GM12878 (cell line): ENCODE data around the gene GLB1L3. TPM values are rescaled to one million over a fixed set of nuclear protein-coding genes. Genes with fewer than 3 reads are reported as not detected.

Experiments
- ATAC-seq: fragments of 200-7000 bp; cut with Tn5 transposase; 3 replicates; pipeline ENCODE4 v1.9.1; 2020; ENCODE audit warnings: mild to moderate bottlenecking, moderate library complexity
- BruUV-seq: library from RNA; stranded (reverse); fragments of 400-500 nt; replicated peaks from 2 replicates; lab custom pipeline; 2021; lab: Mats Ljungman, UMichigan
- CTCF ChIA-PET: fragments of 300-600 bp; sonication (Branson Sonifier 250); formaldehyde crosslinking; extraction: SDS; loops from one replicate; lab custom pipeline; 2021; ENCODE audit warnings: inconsistent platforms; lab: Yijun Ruan, JAX
- POLR2A ChIA-PET: fragments of 350-600 bp; formaldehyde crosslinking; extraction: SDS; loops from one replicate; lab custom pipeline; 2021; ENCODE audit warnings: inconsistent platforms; lab: Charles Lee
- RAD21 ChIA-PET: fragments of 300-600 bp; sonication (Branson Sonifier 250); formaldehyde crosslinking; loops from one replicate; lab custom pipeline; 2023; ENCODE audit warnings: antibody characterized with exemption; ENCODE audit not compliant: unreplicated experiment; lab: Charles Lee
- SMC1A ChIA-PET: fragments of 300-600 bp; sonication (Branson Sonifier 250); formaldehyde crosslinking; loops from one replicate; lab custom pipeline; 2023; ENCODE audit not compliant: unreplicated experiment, uncharacterized antibody; lab: Charles Lee
- DNase-seq: peaks from one replicate; pipeline ENCODE4 v3.0.0-alpha.2; 2011; ENCODE audit warnings: low read depth, low spot score
- FAIRE-seq: peaks from 3 replicates; lab custom pipeline; 2011; peaks lifted over from hg19 to GRCh38; lab: Jason Lieb, UNC
- H2AFZ ChIP-seq: 2 replicates; pipeline ENCODE4 v1.6.0; 2011; ENCODE audit warnings: low read depth, low read length, control low read depth; ENCODE audit not compliant: control insufficient read depth
- H3K27ac ChIP-seq: 2 replicates; pipeline ENCODE4 v1.5.1; 2011; ENCODE audit warnings: control low read depth; ENCODE audit not compliant: control insufficient read depth, insufficient read depth
- H3K27me3 ChIP-seq, 2 experiments: replicated peaks in 1 of 2; 2 replicates each; pipeline versions ENCODE4 v1.6.0 to v1.6.1; 2011; ENCODE audit warnings: low read length in 1 of 2; ENCODE audit not compliant: control insufficient read depth in 2 of 2, insufficient read depth in 2 of 2
- H3K36me3 ChIP-seq, 2 experiments: 2 replicates each; pipeline ENCODE4 v1.5.1; 2011; ENCODE audit warnings: low read length in 1 of 2; ENCODE audit not compliant: control insufficient read depth in 2 of 2, insufficient read depth in 2 of 2
- H3K4me1 ChIP-seq: 2 replicates; pipeline ENCODE4 v1.6.1; 2011; ENCODE audit warnings: mild to moderate bottlenecking, low read length, moderate library complexity, mixed read lengths; ENCODE audit not compliant: control insufficient read depth, insufficient read depth
- H3K4me2 ChIP-seq: 2 replicates; pipeline ENCODE4 v1.6.0; 2011; ENCODE audit warnings: control low read depth; ENCODE audit not compliant: control insufficient read depth, insufficient read depth
- H3K4me3 ChIP-seq: fragments of 200-600 bp; sonication (generic); 2 replicates; pipeline ENCODE4 v1.5.1; 2016
- H3K79me2 ChIP-seq: 2 replicates; pipeline ENCODE4 v1.6.0; 2011; ENCODE audit warnings: low read length; ENCODE audit not compliant: control insufficient read depth, insufficient read depth
- H3K9ac ChIP-seq: 2 replicates; pipeline ENCODE4 v1.8.0; 2011; ENCODE audit warnings: low read length, control low read depth, mixed read lengths; ENCODE audit not compliant: control insufficient read depth, insufficient read depth
- H3K9me3 ChIP-seq: replicated peaks from 3 replicates; pipeline ENCODE4 v1.5.1; 2011; ENCODE audit warnings: mild to moderate bottlenecking, low read length; ENCODE audit not compliant: control insufficient read depth, insufficient read depth
- H4K20me1 ChIP-seq: 2 replicates; pipeline ENCODE4 v1.6.0; 2011; ENCODE audit not compliant: control insufficient read depth, insufficient read depth
- ATF7 ChIP-seq: fragments of 450-650 bp; IDR thresholded peaks from 2 replicates; pipeline ENCODE4 v1.6.1; 2016; ENCODE audit warnings: low read depth, mild to moderate bottlenecking
- CBFB ChIP-seq: IDR thresholded peaks from 2 replicates; pipeline ENCODE4 v1.6.1; 2016; ENCODE audit warnings: antibody characterized with exemption, low read depth
- CREM ChIP-seq: IDR thresholded peaks from 2 replicates; pipeline ENCODE4 v1.6.1; 2014; ENCODE audit warnings: antibody characterized with exemption, low read depth
- ESRRA ChIP-seq: IDR thresholded peaks from 2 replicates; pipeline ENCODE4 v1.6.1; 2012; ENCODE audit warnings: mild to moderate bottlenecking, low read length, improper control_type of control experiment
- EZH2 ChIP-seq: IDR thresholded peaks from 2 replicates; pipeline ENCODE4 v1.6.1; 2012; ENCODE audit warnings: low read depth, mild to moderate bottlenecking, control low read depth, inconsistent platforms, low read length, borderline replicate concordance; ENCODE audit not compliant: control insufficient read depth
- FOS ChIP-seq: IDR thresholded peaks from 3 replicates; pipeline ENCODE4 v1.6.1; 2011; ENCODE audit warnings: borderline replicate concordance; ENCODE audit not compliant: insufficient read length; ENCODE audit errors: extremely low read depth
- IRF4 ChIP-seq: IDR thresholded peaks from 2 replicates; pipeline ENCODE4 v1.6.1; 2011; ENCODE audit warnings: low read depth, low read length
- NFYA ChIP-seq: IDR thresholded peaks from 2 replicates; pipeline ENCODE4 v1.6.1; 2011; ENCODE audit warnings: low read depth, mild to moderate bottlenecking, low read length, improper control_type of control experiment, borderline replicate concordance
- NKRF ChIP-seq: fragments of 450-650 bp; conservative IDR thresholded peaks from 2 replicates; pipeline ENCODE4 v1.6.1; 2017; ENCODE audit warnings: mild to moderate bottlenecking, moderate library complexity
- NR2C1 ChIP-seq: fragments of 450-650 bp; IDR thresholded peaks from 2 replicates; pipeline ENCODE4 v1.6.1; 2017; ENCODE audit warnings: antibody characterized with exemption, mild to moderate bottlenecking, moderate library complexity
- NR2F1 ChIP-seq: fragments of 450-650 bp; conservative IDR thresholded peaks from 2 replicates; pipeline ENCODE4 v1.6.1; 2017; ENCODE audit warnings: mild to moderate bottlenecking
- POU2F2 ChIP-seq: IDR thresholded peaks from 3 replicates; pipeline ENCODE4 v1.6.1; 2011; ENCODE audit warnings: low read depth, mild to moderate bottlenecking, low read length, borderline replicate concordance
- SMC3 ChIP-seq: IDR thresholded peaks from 2 replicates; pipeline ENCODE4 v1.6.1; 2011; ENCODE audit warnings: low read length, improper control_type of control experiment, borderline replicate concordance
- STAT3 ChIP-seq: IDR thresholded peaks from 2 replicates; pipeline ENCODE4 v1.6.1; 2011; ENCODE audit warnings: low read depth, low read length, improper control_type of control experiment
- TAF1 ChIP-seq: IDR thresholded peaks from 2 replicates; pipeline ENCODE4 v1.6.1; 2011; ENCODE audit warnings: mild to moderate bottlenecking, low read depth, low read length, borderline replicate concordance
- TCF7 ChIP-seq: IDR thresholded peaks from 2 replicates; pipeline ENCODE4 v1.6.1; 2014; ENCODE audit warnings: antibody characterized with exemption, borderline replicate concordance
- ZBTB33 ChIP-seq: fragments of 450-650 bp; IDR thresholded peaks from 2 replicates; pipeline ENCODE4 v1.6.1; 2017; ENCODE audit warnings: mild to moderate bottlenecking
- ZNF622 ChIP-seq: fragments of 450-650 bp; IDR thresholded peaks from 2 replicates; pipeline ENCODE4 v1.6.1; 2017; ENCODE audit warnings: mild to moderate bottlenecking, inconsistent platforms
- WGBS: methylation state at CpG from one replicate; pipeline ENCODE4 v1.1.6; 2016; ENCODE audit warnings: low lambda C conversion rate; ENCODE audit not compliant: insufficient replicate concordance, insufficient coverage; ENCODE audit errors: missing lambda C conversion rate; 5-methylcytosine and 5-hydroxymethylcytosine counted together
- in situ Hi-C: fragments of 300-500 bp; cut with MboI; formaldehyde crosslinking; loops from 9 replicates; pipeline ENCODE4 v1.14.3; 2018; ENCODE audit warnings: mixed read lengths
- intact Hi-C: fragments of 100-400 bp; cut with micrococcal nuclease; formaldehyde crosslinking; loops from one replicate; pipeline ENCODE4 v1.14.2; 2022; ENCODE audit not compliant: unreplicated experiment
- polyA plus RNA-seq, 11 experiments: library from polyadenylated mRNA; depleted of rRNA in 4 of 11; unstranded in 6 of 11; stranded (reverse) in 5 of 11; fragments of >200 nt; fragmentation: Nextera tagmentation in 4 of 11; fragmentation: Illumina TruSeq in 1 of 11; extraction: Ambion mirVana in 4 of 11; extraction: Trizol in 1 of 11; gene quantifications; 1 replicate in 1 of 11; 2 replicates in 10 of 11; pipeline versions ENCODE4 v1.2.1 to v1.2.3, GENCODE V29; 2011 to 2016; ENCODE audit warnings: inconsistent platforms in 2 of 11, missing spikeins in 2 of 11, low read depth in 1 of 11
- total RNA-seq, 4 experiments: library from RNA; depleted of rRNA in 3 of 4; stranded (reverse); fragments of >200 nt in 3 of 4; fragmentation: Illumina TruSeq in 1 of 4; extraction: Trizol in 1 of 4; gene quantifications; 2 replicates each; pipeline versions ENCODE4 v1.2.1 to v1.2.3, GENCODE V29; 2013 to 2021
- TF ChIP-seq, protein P1 (sequence below): IDR thresholded peaks from 2 replicates; pipeline ENCODE4 v1.6.1; 2011; ENCODE audit warnings: low read depth, mild to moderate bottlenecking, low read length, moderate library complexity, borderline replicate concordance; ENCODE audit errors: extremely low read depth

The GLB1L3 gene
- total and polyA plus RNA-seq, 10 of the 15 experiments (the other 5 are each of a cell fraction or from before 2014, with no cell fraction given) = 0.53 to 2.9 (median 1.9) TPM; not detected in 1

DNA sequence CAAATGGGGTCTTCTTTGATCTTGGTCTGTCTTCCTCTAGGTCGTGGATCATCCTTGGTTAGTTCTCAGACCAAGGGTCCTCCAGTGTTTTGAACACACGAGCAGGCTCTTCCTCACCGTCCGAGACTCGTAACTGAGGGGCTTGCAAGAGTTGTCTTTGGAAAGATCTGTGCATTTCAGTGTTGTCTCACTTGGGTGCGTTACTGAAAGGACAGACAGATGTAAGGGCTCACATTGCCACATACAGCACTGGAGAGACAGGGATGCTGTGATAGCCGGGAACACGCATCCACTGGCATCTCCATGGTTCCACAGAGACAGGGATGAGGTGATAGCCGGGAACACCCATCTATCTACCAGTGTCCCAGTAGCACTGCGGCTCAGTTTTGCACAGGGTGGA is 71.3 kb downstream of the GLB1L3 start:
- in situ Hi-C loops (no loop called here), intact Hi-C loops (no loop called here)
- no peaks in the 10 kb centered on the region; a peak in 2 of 4 replicates for H3K27me3 ChIP-seq
- no peak overlapping the region for H3K9ac ChIP-seq
- peaks cover 16% of the 10 kb centered on the region for H3K4me1 ChIP-seq
- 73% methylated on average over 10 of the region's 10 CpGs for WGBS
- ATAC-seq (no peak), FAIRE-seq (no peak), DNase-seq (no peak)
- no peaks in the 10 kb centered on the region for H3K9me3 ChIP-seq
- no TSS peak for BruUV-seq
- H2AFZ ChIP-seq = no peak overlapping the region
- CTCF ChIA-PET = no interaction called here
- H4K20me1 ChIP-seq = no peaks in the 10 kb centered on the region; the same call in 1 of the 2 replicates
- POLR2A ChIA-PET = no interaction called here
- H3K36me3 ChIP-seq = no peaks in the 10 kb centered on the region
- RAD21 ChIA-PET = no interaction called here
- H3K27ac ChIP-seq = no peak overlapping the region
- no peak for TF ChIP-seq SMC3
- no peak for TF ChIP-seq NR2C1
- TF ChIP-seq CREM = no peak
- no peak for TF ChIP-seq FOS
- no peak for TF ChIP-seq NKRF
- TF ChIP-seq NFYA = no peak
- no peak for TF ChIP-seq ZBTB33
- TF ChIP-seq, protein P1, sequence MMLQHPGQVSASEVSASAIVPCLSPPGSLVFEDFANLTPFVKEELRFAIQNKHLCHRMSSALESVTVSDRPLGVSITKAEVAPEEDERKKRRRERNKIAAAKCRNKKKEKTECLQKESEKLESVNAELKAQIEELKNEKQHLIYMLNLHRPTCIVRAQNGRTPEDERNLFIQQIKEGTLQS = no peak
- no peak for TF ChIP-seq TCF7
- TF ChIP-seq IRF4 = no peak
- TF ChIP-seq CBFB = no peak
- TF ChIP-seq NR2F1 = no peak
- no peak for TF ChIP-seq ATF7
- no peak for TF ChIP-seq POU2F2
- no peak for TF ChIP-seq STAT3
- no peak for TF ChIP-seq ZNF622
- no peak for TF ChIP-seq ESRRA
- no peak for TF ChIP-seq TAF1
- TF ChIP-seq EZH2 = no peak
- H3K4me2 ChIP-seq = no peak overlapping the region
- no peaks in the 10 kb centered on the region for H3K79me2 ChIP-seq
- no peak overlapping the region for H3K4me3 ChIP-seq
- SMC1A ChIA-PET = no interaction called here
